Transverse colon (tissue), 4 donors: ENCODE results near the gene ZBED3. TPM values are rescaled to one million over a fixed set of nuclear protein-coding genes. Genes with fewer than 3 reads are reported as not detected.
"Not testable (repeated sequence)": the region's sequence is repeated elsewhere in the genome, so short reads cannot be mapped to it uniquely, and the experiment has no call there.

Source experiments
- DNase-seq: peaks from one replicate; pipeline ENCODE4 v3.0.0-alpha.2; 2019
- H3K27ac ChIP-seq, 4 donors: fragments of 200-600 bp; sonication (generic); 2 replicates each; pipeline ENCODE4 v1.5.1; 2016 to 2018; ENCODE audit warnings: inconsistent platforms in 4 of 4
- H3K27me3 ChIP-seq: fragments of 200-600 bp; sonication (generic); 2 replicates; pipeline ENCODE4 v1.5.1; 2017; ENCODE audit warnings: inconsistent platforms
- H3K36me3 ChIP-seq, 4 donors: fragments of 200-600 bp; sonication (generic); 2 replicates each; pipeline ENCODE4 v1.5.1; 2017 to 2019; ENCODE audit warnings: inconsistent platforms in 4 of 4
- H3K4me1 ChIP-seq, 4 donors: fragments of 200-600 bp; sonication (generic); 2 replicates each; pipeline ENCODE4 v1.5.1; 2017 to 2020; ENCODE audit warnings: inconsistent platforms in 4 of 4
- H3K4me3 ChIP-seq, 4 donors: fragments of 200-600 bp; sonication (generic); 1 replicate in 1 of 4; 2 replicates in 3 of 4; pipeline versions ENCODE4 v1.5.1 to v1.6.1; 2017 to 2019; ENCODE audit warnings: inconsistent platforms in 4 of 4
- H3K9me3 ChIP-seq, 2 donors: fragments of 200-600 bp; sonication (generic); 2 replicates each; pipeline ENCODE4 v1.5.1; 2017 to 2019; ENCODE audit warnings: inconsistent platforms in 2 of 2
- CTCF ChIP-seq, 5 experiments: fragments of 200-600 bp in 3 of 5; fragments of 450-650 bp in 2 of 5; sonication (generic) in 3 of 5; IDR thresholded peaks; 1 replicate in 2 of 5; 2 replicates in 3 of 5; pipeline ENCODE4 v1.5.1; 2016 to 2017; ENCODE audit warnings: antibody characterized with exemption in 5 of 5, inconsistent platforms in 3 of 5, mild to moderate bottlenecking in 2 of 5, moderate library complexity in 1 of 5
- EP300 ChIP-seq: sonication (generic); formaldehyde crosslinking; IDR thresholded peaks from one replicate; pipeline ENCODE4 v1.6.1; 2017; ENCODE audit warnings: antibody characterized with exemption, low read depth
- POLR2A ChIP-seq: fragments of 450-650 bp; IDR thresholded peaks from one replicate; pipeline ENCODE4 v1.6.1; 2016; ENCODE audit warnings: antibody characterized with exemption, mild to moderate bottlenecking, moderate library complexity
- POLR2AphosphoS5 ChIP-seq, 3 donors: sonication (generic); formaldehyde crosslinking; IDR thresholded peaks; one replicate each; pipeline ENCODE4 v1.6.1; 2016; ENCODE audit warnings: antibody characterized with exemption in 3 of 3
- WGBS, 2 donors: methylation state at CpG; one replicate each; pipeline ENCODE4 v1.1.5; 2018; ENCODE audit warnings: low coverage in 1 of 2; 5-methylcytosine and 5-hydroxymethylcytosine counted together
- in situ Hi-C, 4 donors: fragments of 200-750 bp; cut with MboI; loops; one replicate each; pipeline versions ENCODE4 v1.15.0 to v1.15.1; 2017; ENCODE audit warnings: low sequenced_read_pairs in 3 of 4, low pct_ligation_motif_present in 1 of 4, low pct_unique_long_range_greater_than_20kb in 1 of 4
- intact Hi-C: fragments of 100-400 bp; cut with DNase I; formaldehyde crosslinking; loops from one replicate; pipeline ENCODE4 v1.15.1; 2023; ENCODE audit warnings: low total_unique reads
- total RNA-seq, 4 donors: library from RNA; depleted of rRNA; stranded (reverse); fragments of >200 nt; gene quantifications; one replicate each; pipeline ENCODE4 v1.1.0, GENCODE V29; 2016

ZBED3 gene
- total RNA-seq, 4 donors from 2014 or later: 1.9 to 56.1 (median 6.7) TPM

DNA sequence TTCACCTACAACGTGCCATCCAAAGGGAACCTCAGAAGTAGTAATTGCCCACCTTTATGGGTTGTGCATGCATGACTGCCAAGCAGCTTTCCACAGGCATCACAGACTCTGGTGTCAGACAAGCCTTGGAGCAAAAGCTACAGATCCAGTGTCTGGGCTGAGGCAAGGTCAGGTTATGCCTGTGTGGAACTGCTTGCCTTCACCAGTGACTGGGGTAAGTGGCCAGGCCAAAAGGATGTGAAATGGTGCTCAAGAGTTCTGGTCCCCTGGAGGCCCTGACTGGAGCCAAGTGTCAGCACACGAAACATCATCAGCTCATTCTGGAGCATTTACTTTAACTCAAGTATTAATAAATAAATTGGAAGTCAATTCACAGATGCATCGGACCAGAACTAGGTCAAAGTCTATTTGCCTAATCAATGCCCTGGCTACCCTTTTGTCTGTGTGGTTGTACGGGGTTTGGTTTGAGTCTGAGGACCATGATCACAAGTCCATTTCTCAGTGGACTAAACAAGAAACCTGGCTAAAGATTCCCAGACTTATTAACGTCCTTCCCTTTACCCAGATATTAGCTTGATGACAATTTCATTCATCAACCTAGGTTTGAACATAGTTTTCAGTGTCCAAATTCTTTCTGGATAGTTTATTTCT is 41.5 kb upstream of the ZBED3 start:
- TF ChIP-seq EP300: no peak
- TF ChIP-seq POLR2A: no peak
- in situ Hi-C loops: loop anchor here in 2 of 4 donors (25.0 kb wide), 1 partner anchor 359 kb away; the partner anchor contains the start of gene WDR41 (in 2 of the 2)
- WGBS, 2 donors: 81 to 85% methylated on average over 5 of the region's 5 CpGs
- Histone ChIP-seq H3K9me3 (no peaks in the 10 kb centered on the region), H3K4me3 (no peak overlapping the region), H3K4me1 (no peaks in the 10 kb centered on the region), H3K27me3 (no peaks in the 10 kb centered on the region), H3K36me3 (no peaks in the 10 kb centered on the region), H3K27ac (no peak overlapping the region)
- no peak for DNase-seq
- intact Hi-C loops: no loop called here

GRCh38 chr5:77123057-77123456 is 36.0 kb upstream of the ZBED3 start:
- Histone ChIP-seq H3K27me3 (no peaks in the 10 kb centered on the region), H3K4me1 (no peaks in the 10 kb centered on the region), H3K27ac (no peak overlapping the region), H3K36me3 (no peaks in the 10 kb centered on the region), H3K9me3 (no peaks in the 10 kb centered on the region), H3K4me3 (no peak overlapping the region)
- intact Hi-C loops (no loop called here), in situ Hi-C loops (no loop called here)
- 87% methylated on average over 6 of the region's 6 CpGs; no CpG with 5 or more reads in 1 of the 2 donors for WGBS, 2 donors
- DNase-seq: no peak
- TF ChIP-seq POLR2A: no peak
- no peak for TF ChIP-seq CTCF (IDR thresholded peaks at IDR 0.05)
- no peak for TF ChIP-seq POLR2AphosphoS5 (IDR thresholded peaks at IDR 0.05)
- no peak for TF ChIP-seq EP300

DNA sequence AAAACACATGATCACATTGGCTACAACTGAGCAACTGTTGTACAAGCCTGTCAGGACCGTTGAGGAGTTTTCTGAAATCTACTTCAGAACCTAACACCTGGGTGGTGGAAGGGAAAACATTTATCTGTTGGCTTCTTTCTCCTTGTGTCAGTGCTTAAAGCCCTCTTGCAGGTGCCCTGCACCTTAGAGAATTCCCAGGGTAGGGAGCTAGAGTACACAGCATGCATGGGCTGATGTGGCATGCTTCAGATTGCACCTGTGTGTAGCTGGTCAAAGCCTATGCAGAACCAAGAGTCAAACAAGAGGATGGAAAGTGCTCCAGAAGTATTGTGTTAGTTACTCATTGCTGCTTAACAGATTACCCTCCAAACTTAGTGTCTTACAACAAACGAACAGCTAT is 33.6 kb upstream of the ZBED3 start:
- no peak for TF ChIP-seq POLR2AphosphoS5 (IDR thresholded peaks at IDR 0.05)
- no peak for TF ChIP-seq EP300
- no peak for TF ChIP-seq POLR2A
- no peak for TF ChIP-seq CTCF (IDR thresholded peaks at IDR 0.05)
- H3K27me3 ChIP-seq: no peaks in the 10 kb centered on the region
- intact Hi-C loops (no loop called here), in situ Hi-C loops (no loop called here)
- H3K9me3 ChIP-seq: no peaks in the 10 kb centered on the region
- no peaks in the 10 kb centered on the region for H3K36me3 ChIP-seq
- 84% methylated on average over 2 of the region's 2 CpGs; no CpG with 5 or more reads in 1 of the 2 donors for WGBS, 2 donors
- no peak overlapping the region for H3K27ac ChIP-seq
- H3K4me1 ChIP-seq: no peaks in the 10 kb centered on the region
- no peak for DNase-seq
- H3K4me3 ChIP-seq: no peak overlapping the region

- no peak for DNase-seq
- 88 to 100% methylated on average over 2 of the region's 2 CpGs for whole genome bisulfite sequencing, 2 donors
- no peaks in the 10 kb centered on the region for H3K9me3 ChIP-seq
- no peaks in the 10 kb centered on the region for H3K36me3 ChIP-seq
- no peak overlapping the region for H3K4me3 ChIP-seq
- intact Hi-C loops: no loop called here
- no peak for TF ChIP-seq POLR2A
- no peak for TF ChIP-seq EP300
- no peak for TF ChIP-seq CTCF (IDR thresholded peaks at IDR 0.05)
- TF ChIP-seq POLR2AphosphoS5 (IDR thresholded peaks at IDR 0.05): no peak
- H3K27ac ChIP-seq: no peak overlapping the region
- H3K4me1 ChIP-seq: no peaks in the 10 kb centered on the region
- in situ Hi-C loops: no loop called here
- H3K27me3 ChIP-seq: no peaks in the 10 kb centered on the region
Measured at GRCh38 chr5:77120086-77120485, 33.0 kb upstream of the ZBED3 start.

GRCh38 chr5:77117161-77117560 is 30.1 kb upstream of the ZBED3 start:
- Histone ChIP-seq H3K27me3 (no peaks in the 10 kb centered on the region), H3K27ac (no peak overlapping the region), H3K4me1 (no peaks in the 10 kb centered on the region), H3K4me3 (no peak overlapping the region), H3K36me3 (no peaks in the 10 kb centered on the region), H3K9me3 (no peaks in the 10 kb centered on the region)
- TF ChIP-seq EP300 (no peak), POLR2AphosphoS5 (IDR thresholded peaks at IDR 0.05) (no peak), POLR2A (no peak), CTCF (IDR thresholded peaks at IDR 0.05) (no peak)
- DNase-seq: no peak
- WGBS, 2 donors: 72 to 86% methylated on average over 2 of the region's 2 CpGs
- intact Hi-C loops (no loop called here), in situ Hi-C loops (no loop called here)

- H3K27me3 ChIP-seq, H3K9me3 ChIP-seq, intact Hi-C loops, in situ Hi-C loops, H3K4me1 ChIP-seq, H3K27ac ChIP-seq, DNase-seq, H3K36me3 ChIP-seq, H3K4me3 ChIP-seq: not testable (repeated sequence)
- WGBS, 2 donors: 96 to 100% methylated on average over 3 to 4 of the region's 4 CpGs
Measured at GRCh38 chr5:77107035-77107434, 19.9 kb upstream of the ZBED3 start.
